COR-L47 (cell line): Measurements from ENCODE around the gene TMEM222.
"Not testable (repeated sequence)": the region's sequence is repeated elsewhere in the genome, so short reads cannot be mapped to it uniquely, and the experiment has no call there.

Experiments used
- DNase-seq: peaks from one replicate; lab custom pipeline; 2025; lab: John Stamatoyannopoulos, UW

The TMEM222 gene, protein sequence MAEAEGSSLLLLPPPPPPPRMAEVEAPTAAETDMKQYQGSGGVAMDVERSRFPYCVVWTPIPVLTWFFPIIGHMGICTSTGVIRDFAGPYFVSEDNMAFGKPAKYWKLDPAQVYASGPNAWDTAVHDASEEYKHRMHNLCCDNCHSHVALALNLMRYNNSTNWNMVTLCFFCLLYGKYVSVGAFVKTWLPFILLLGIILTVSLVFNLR

DNA sequence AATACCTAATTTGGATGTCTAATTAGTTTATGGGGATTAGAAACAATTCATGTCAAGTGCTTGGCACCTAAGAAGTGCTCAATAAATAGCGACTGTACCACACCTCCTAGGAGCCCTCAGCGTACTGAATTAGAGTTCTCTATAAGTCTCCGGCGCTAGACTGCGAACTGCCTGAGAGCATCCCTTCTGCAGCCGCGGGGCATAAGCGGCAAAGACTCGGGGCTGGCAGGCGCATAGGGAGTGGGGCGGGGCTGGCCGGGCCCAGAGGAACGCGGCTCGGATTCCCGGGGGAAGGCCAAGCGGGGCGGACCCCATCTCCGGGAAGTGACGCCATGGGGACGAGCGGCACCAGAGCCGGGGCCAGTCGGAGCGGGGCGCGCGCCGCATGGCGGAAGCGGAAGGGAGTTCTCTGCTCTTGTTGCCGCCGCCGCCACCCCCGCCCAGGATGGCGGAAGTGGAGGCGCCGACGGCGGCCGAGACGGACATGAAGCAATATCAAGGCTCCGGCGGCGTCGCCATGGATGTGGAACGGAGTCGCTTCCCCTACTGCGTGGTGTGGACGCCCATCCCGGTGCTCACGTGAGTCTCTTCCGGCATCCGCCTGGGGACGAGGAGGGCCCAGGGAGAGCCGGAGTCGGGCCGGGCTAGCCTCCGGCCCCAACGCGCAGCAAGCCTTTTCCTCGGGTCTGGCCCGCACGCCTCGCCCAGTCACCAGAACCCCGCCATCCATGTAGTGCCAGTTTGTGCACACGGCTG lies at the start of gene TMEM222:
TSS of gene TMEM222 (plus strand) at position 351 of the 756 bp plus-strand sequence. CDS start at position 386, 35 bp downstream.
- DNase-seq = peak; percentile 96

DNA sequence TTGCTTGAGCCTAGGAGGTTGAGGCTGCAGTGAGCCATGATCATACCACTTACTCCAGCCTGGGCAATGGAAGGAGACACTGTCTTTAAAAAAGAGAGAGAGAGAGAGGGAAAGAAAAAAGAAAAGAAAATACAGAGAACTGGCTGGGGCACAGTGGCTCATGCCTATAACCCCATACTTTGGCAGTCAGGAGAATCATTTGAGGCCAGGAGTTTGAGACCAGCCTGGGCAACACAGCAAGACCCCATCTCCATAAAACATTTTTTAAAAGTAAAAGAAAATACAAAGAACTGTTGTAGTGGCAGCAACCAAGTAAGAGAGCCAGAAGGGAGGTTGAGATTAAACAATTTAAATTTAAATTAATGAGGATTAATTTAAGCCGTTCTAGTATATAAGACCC lies 47.8 kb upstream of the TMEM222 start:
- DNase-seq = no peak

DNA sequence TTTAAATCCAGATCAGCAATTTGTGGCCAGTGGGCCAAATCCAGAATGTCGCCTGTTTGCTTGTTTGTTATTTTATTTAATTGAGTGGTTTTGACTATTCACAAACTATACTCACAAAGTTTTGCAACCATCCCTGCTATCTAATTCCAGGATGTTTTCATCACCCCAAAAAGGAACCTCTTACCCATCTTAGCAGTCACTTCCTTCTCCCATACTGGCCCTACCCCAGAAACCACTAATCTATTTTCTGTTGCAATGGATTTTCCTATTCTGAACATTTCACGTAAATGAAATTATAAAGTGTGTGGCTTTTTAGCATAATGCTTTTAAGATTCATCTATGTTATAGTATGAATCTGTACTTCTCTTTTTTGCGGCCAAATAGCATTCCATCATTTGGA lies 46.3 kb upstream of the TMEM222 start:
- no peak for DNase-seq

DNA sequence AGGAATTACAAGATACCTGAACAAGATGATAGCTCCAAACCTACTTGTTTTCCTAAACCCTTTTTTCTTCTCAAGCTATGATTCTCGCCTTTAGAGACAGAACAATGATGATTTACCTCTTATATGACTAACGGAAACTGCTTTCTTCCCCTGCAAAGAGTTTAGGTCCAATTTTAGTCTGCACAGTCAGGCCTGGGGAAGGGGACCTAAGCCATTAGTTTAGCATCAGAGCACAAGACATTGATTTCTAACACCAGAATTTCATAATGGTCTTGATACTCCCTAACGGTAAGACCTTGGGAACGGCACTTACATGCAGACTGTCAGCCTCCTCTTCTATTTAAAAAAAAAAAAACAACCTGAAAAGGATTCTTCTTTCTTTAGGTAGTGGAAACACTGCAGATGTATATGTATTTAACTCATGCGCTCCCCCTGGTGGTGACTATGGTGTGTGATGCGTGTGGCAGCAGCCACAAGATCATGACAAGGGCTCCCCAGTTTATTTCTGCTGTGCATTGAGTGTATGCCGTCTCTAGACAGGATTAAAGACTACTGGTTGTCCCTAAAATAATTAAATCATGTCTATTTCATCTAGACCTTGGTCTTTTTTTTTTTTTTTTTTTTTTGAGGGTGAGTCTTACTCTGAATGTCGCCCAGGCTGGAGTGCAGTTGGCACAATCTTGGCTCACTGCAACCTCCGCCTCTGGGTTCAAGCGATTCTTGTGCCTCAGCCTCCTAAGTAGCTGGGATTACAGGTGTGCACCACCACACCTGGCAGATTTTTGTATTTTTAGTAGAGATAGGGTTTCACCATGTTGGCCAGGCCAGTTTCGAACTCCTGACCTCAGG lies 37.3 kb upstream of the TMEM222 start:
- DNase-seq = peak; percentile 77

DNA sequence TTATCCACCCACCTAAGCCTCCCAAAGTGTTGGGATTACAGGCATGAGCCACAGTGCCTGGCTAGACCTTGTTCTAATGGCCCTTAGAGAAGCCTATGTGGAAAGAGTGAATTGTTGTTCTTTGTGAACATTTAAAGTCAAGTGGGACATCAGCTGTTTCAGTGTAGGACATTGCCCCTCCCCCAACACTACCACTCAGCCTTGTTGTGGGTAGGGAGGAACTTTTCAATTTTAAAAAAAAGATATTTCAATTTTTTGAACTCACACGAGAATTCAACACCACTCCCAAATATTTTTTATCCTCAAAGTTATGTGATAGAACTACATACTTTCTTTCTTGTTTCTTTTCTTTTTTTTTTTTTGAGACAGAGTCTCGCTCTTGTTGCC lies 36.7 kb upstream of the TMEM222 start:
- DNase-seq = no peak

DNA sequence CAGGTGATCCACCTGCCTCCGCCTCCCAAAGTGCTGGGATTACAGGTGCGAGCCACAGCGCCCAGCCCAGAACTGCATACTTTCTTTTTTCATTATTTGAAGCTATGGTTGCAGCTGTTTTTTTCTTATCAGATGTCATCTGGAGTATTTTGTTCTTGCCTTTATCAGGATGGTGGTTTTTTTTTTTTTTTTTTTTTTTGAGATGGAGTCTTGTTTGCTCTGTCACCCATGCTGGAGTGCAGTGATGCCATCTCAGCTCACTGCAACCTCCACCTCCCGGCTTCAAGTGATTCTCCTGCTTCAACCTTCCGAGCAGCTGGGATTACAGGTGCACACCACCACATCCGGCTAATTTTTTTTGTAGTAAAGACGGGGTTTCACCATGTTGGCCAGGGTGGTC lies 36.1 kb upstream of the TMEM222 start:
- not testable (repeated sequence) for DNase-seq

DNA sequence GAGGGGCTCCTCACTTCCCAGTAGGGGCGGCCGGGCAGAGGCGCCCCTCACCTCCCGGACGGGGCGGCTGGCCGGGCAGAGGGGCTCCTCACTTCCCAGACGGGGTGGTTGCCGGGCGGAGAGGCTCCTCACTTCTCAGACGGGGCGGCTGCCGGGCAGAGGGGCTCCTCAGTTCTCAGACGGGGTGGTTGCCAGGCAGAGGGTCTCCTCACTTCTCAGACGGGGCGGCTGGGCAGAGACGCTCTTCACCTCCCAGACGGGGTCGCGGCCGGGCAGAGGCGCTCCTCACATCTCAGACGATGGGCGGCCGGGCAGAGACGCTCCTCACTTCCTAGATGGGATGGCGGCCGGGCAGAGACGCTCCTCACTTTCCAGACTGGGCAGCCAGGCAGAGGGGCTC lies 32.8 kb upstream of the TMEM222 start:
- not testable (repeated sequence) for DNase-seq

DNA sequence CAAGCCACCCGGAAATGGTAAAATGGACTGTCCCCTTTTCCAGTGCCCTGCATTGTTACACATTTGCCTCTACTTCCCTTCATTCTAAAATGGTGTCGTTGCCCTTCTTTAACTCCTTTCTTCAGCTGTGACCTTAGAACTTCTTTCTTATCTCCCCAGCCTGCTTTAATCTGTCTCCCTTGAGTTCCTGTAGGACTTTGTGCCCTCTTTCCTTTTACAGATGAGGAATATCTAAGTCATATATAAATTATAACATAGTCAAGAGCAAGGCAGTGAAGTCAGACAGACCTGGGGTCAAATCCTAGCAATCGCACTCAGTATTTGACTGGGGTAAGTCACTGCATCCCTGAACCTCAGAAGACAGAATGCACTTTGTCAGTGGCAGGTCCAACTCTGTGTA lies 31.4 kb upstream of the TMEM222 start:
- no peak for DNase-seq

DNA sequence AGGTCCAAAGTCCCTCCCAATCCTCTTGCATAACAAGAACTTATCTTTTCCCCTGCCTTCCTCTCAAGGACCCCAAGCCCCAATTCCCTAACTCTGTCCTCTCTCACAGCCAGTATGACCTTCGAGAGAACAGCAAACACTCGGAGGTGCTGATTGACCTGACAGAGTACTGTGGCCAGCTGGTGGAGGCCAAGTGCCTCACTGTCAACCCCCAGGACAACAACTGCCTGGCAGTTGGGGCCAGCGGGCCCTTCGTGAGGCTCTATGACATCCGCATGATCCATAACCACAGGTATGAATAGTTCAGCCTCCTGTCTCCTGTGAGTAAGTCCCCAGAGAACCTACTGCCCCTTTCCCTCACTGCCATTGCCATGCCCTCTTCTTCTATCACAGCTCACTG lies 29.9 kb upstream of the TMEM222 start:
- DNase-seq = no peak

DNA sequence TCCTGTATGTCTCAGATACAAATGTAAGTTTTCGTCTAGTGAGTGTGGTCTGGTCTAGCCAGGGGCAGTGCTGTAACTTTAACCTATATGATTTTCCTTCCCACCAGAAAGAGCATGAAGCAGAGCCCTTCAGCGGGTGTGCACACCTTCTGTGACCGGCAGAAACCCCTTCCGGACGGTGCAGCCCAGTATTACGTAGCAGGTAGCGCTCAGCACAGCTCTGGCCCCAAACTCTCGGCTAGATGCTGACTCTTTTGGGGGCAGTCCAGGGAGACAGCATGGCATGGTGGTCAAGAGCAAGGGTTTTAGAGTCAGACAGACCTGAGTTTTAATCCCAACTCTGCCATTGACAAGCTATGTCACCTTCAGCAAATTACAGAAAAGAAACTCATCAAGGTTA lies 28.0 kb upstream of the TMEM222 start:
- DNase-seq = no peak

DNA sequence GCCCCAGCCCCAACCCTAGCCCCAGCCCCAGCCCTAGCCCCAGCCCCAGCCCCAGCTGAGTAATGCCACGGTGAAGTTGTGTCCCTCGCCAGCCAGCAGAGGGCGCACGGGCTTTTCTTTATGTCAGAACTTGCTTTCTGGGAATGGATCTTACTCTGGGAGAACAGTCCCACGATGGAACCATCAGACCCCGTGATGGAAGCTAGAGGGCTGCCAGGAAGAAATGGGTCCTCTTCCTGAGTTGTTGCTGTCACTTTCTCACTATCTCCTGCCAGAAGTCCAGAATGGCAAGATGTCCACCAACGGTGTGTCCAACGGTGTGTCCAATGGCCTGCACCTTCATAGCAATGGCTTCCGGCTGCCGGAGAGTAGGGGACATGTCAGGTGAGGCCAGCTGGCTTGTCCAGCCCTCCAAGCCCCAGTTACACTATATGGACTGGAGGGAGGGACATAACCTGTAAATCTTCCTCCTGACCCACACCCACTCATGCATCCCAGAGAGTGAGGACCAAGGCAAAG lies 25.1 kb upstream of the TMEM222 start:
- peak; percentile 52 for DNase-seq

DNA sequence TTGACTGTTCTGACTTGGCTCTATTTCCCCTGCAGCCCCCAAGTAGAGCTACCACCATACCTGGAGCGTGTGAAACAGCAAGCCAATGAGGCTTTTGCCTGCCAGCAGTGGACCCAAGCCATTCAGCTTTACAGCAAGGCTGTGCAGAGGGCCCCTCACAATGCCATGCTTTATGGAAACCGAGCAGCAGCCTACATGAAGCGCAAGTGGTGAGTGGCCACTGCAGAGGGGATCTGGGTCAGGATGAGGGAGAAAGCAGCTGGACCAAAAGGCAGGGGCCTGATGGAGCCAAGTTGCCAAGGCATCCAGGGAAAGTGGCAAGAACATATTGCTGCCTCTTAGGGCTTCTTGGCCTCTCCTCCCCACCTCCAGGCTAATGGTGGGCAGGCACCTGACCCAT lies 24.1 kb upstream of the TMEM222 start:
- no peak for DNase-seq

DNA sequence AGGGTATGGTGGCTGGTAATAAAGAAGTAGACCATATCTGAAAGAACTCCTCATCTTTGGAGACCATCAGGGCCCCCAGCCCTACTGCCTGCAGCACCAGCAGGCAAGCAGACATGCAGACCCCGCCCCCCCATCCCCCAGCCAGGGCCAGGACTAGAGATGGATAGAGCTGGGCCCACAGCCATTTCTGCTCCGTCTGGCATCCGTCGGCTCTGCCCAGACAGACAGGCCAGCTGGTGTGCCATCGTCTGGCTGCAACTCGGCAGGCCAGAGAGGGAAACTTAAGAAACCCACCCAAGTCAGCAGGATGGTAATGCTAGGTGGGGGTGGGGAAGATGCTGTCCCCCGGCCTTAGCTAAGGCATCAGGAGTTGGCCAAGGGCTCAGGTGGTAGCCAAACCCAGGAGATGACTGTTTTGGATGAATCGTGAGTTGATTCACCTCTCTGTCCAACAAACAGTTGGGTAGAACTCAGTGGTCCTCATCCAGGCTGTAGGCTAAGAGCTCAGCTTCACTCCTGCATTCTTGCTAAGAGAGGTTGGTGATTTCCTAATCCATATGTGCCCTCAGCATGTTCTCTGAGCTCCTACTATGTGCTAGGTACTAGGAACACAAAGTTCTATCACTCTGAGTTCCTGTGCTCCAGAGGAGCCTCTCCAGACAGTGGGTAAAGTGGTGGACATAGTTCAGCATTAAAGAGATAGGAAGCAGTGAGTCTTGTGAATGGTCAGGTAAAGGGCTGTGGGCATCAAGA lies 23.2 kb upstream of the TMEM222 start:
- no peak for DNase-seq

DNA sequence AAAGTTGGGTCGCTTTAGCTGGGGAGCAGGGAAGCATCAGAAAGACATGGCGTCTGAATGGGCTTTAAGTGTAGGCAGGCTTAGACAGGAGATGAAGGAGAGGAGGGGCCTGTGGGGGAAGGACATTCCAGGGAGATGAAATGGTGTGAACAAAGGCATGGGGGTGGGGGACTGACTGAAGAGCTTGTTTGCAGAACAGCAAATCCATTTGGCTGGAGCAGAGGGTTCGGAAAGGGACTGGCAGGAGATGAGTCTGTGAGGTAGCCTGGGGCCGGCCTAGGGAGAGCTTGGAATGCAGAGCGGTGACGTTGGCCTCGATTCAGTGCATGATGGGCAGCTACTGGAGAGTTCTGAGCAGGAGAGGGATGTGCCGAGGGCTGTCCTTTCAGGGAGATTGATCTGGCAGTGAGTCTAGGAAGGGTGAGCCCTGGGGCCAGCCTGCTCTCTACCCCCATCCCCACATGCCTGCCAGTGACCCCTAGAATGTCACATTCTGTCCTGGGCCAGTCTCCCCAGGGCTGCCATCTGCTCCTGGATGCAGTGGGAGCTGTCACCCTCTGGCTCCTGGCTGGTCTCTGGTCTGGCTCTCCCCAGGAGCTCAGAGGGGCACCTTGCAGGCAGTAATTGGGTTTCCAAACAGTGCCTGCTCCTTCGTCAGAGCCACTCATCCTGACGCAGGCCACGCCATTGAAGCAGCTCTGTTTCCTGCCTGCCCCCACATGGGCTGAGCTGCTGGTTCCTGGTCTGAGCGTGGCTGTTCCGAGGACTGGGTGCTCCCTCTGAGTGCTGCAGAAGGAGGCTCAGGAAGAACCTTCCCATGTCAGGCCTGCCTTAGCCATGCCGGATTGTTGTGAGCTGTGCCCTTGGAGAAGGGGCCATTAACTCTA lies 22.3 kb upstream of the TMEM222 start:
- no peak for DNase-seq

DNA sequence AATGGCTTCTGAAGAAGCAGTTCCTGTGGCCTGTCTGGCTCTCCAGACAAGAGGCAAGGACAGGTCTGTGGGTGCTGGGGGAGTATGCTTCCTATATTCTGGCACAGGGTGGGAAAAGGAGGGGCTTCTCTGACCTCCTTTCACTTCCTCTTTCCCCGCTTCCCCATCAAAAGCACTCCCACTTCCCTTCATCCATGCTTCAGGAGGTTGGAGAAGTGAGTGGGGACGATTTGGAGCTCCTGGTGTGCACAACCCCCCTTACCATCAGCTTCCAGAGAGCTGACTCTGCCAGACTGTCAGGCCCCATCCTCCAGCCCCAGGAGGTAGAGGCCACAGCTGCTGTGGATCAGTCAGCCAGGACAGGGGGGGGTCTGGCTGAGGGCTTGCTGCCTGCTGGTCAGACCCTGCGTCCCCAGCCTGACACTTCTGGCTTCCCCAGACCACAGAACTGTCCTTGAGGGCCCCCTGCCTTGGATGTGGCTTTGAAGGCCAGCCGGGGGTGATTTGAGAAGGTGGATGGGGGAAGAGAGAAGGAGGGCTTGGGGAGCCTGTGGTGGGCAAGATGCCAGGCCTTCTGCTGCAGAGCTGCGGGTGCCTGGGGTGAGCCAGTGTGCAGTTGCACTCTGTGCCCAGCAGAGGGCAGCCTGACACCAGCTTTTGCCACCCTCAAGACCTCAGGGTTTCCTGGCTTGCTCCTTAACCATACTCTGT lies 21.5 kb upstream of the TMEM222 start:
- DNase-seq = peak; percentile 79

DNA sequence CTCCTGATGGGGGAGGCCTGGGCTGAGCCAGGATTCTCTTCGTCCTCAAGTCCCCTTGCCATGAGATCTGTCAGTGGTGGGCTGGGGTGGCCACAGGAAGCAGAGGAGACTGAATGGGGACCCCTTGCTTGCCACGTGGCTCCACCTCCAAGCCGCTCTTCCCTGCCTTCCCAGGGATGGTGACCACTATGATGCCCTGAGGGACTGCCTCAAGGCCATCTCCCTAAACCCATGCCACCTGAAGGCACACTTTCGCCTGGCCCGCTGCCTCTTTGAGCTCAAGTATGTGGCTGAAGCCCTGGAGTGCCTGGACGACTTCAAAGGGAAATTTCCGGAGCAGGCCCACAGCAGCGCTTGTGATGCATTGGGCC lies 20.9 kb upstream of the TMEM222 start:
- no peak for DNase-seq

DNA sequence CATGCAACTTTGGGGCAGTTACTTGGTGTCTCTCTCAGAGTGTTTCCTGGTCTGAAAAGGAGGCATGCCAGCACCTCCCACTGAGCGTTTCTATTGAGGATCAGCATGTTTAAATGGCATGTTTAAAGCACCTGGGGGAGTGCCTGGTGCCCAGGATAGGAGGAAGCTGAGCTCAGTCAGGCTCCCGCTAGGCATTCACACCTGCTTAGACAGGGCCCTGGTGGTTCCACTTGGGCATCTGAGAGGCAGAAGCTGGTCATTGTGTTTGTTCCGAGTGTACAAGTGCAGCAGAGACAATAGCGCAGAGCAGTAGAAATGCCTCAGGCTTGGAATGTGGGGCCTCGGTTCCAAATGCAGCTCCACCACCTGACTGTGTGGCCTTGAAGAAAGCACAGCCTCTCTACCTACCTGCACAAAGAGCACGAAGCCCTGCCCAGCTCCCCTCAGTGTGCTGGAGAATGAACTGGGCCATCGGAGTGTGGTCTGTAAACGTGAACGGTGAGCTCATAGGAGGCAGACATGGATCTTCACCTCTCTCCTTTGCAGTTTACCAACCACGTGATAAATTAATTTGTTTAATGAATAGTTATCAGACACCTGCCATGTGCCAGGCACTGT lies 20.3 kb upstream of the TMEM222 start:
- peak; percentile 55 for DNase-seq

DNA sequence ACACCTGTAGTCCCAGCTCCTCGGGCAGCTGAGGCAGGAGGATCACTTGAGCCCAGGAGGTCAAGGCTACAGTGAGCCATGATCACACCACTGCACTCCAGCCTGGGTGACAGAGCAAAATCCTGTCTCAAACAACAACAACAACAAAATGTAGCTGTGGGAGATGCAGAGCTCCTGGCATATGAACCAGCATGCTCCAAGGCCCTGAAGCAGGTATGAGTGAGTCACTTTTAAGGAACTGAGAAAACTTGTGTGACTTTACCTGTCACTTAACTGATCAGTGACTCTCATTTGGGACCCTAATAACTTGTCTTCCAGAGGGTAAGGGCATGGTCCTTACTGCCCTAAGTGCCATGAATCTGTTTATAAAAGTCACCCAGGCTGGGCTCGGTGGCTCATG lies 19.4 kb upstream of the TMEM222 start:
- no peak for DNase-seq

DNA sequence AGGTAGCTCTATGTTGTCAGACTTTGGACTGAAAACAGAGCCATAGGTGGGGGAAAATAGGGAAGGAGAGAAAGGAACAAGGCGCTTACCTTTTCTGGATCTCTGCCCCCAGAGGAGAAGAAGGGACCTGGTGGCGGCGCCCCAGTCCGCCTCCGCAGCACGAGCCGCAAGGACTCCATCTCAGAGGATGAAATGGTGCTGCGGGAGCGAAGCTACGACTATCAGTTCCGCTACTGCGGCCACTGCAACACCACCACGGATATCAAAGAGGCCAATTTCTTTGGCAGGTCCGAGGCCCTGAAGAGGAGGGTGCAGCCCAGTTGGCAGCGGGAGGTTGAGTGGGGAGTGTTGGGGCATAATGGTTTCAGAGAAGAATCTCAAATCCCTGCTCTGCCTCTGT lies 18.5 kb upstream of the TMEM222 start:
- DNase-seq = no peak

DNA sequence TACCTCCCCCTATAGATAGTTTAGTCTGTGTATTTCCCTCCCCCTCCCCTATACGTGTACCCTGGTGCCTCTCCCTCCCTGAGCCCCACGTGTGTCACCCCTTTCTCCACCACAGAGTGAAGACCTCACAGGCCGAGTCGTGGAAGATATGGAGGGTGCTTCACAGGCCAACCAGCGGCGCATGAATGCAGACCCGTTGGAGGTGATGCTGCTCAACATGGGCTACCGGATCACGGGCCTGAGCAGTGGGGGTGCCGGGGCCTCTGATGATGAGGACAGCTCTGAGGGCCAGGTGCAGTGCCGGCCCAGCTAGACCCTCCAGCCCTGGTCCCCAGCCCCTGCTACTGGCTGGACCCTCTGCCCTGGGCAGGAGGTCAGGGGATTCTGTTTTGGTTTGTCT lies 15.9 kb upstream of the TMEM222 start:
- no peak for DNase-seq
